Left colon (tissue), 2 donors: ENCODE results near the gene IARS1. TPM values are rescaled to one million over a fixed set of nuclear protein-coding genes. Genes with fewer than 3 reads are reported as not detected.
A peak's percentile ranks its signal among the peaks of the same experiment; 100 is the strongest.

Experiments
- ATAC-seq: fragments of 200-7000 bp; cut with Tn5 transposase; one replicate; pipeline ENCODE4 v1.9.1; 2020; ENCODE audit warnings: mild to moderate bottlenecking, moderate library complexity
- DNase-seq, 2 donors: peaks; one replicate each; pipeline ENCODE4 v3.0.0-alpha.2; 2020
- intact Hi-C, 2 donors: fragments of 100-400 bp; cut with DNase I in 1 of 2; cut with micrococcal nuclease in 1 of 2; formaldehyde crosslinking; loops; one replicate each; pipeline versions ENCODE4 v1.11.2 to v1.14.0; 2022; cut with DNase I, micrococcal nuclease
- microRNA-seq, 2 donors: library from miRNA; unstranded; fragments of <30 nt; microRNA quantifications; one replicate each; pipeline versions ENCODE4 v1.1.0 to v1.2.0, GENCODE V29; 2020
- total RNA-seq, 2 donors: library from RNA; stranded (reverse); fragmentation: NEBNext Ultra II Directional; extraction: Animal tissue kit (Norgen Biotek cat#: 25700); gene quantifications; one replicate each; pipeline ENCODE4 v1.2.1, GENCODE V29; 2021
- donor health status: DM: no; HTN: no; CAD: no.
- donor health status: DM: yes; HTN: yes; CAD: no.

IARS1 gene
- total RNA-seq, 2 donors from 2014 or later = 39.1 to 61.9 TPM

DNA sequence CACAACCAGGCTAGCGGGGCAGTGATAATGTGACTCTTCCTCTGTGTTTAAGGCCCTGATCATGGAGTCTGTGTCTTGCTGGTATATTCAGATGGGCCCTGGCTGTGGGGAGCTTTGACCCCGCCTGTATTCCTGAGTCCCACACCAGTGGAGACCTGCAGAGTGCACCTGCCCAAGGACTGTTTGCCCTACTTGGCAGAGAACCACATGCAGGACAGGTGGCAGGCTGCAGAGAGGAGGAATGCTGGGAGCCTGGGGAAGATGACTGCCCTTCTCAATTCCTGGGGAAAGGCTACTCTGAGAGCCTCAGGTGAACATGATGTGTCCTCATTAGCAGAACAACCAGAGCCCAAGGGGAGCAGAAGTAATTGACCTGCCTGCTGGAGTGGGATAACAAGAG is 36.2 kb downstream of the IARS1 start:
- DNase-seq (peak; percentile 11 to 30), ATAC-seq (peak; percentile 71)
- intact Hi-C loops = no loop called here

DNA sequence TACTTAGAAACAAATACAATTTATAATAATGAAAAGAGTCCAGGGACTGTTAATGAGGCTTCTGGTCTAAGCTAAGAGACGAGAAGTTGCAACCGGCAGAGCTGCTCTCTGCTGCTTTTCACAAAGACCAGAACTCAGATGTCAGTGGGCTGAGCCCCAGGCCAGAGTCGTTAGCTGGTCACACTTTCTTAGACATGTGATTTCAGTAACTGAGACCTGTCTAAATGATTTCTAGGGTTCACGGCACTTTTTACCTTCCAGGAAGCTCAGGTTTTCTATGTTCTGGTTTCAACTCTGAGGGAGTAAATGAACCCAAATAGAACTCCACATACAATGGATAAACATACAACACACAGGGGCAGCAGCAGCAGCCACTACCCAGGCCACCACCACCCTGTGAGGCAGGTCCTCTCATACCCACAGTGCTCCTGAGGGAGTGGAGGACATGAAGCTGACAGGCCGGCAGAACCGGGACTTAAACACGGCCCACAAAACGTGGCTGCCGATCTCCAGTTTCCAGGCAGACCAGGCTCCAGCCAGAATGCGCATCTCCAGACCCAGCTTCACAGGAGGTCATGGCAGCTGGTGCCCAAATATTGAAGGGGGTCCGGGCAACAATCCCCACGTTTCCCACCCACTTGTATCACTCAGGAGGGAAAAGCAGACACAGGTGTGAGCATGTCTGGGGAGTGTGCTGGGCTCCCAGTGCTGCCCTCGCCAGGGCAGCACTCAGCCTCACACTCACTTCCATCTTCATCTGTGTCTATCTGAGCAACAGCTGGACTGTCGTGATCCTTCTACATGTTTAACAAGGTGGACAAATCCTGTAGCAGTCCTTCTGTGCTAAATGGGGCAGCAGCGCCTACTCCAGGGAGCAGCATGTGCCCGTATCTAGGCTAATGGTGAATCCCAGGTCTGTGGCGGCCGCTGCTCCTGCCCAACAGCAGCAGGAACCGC is 38.8 kb downstream of the IARS1 start:
- intact Hi-C loops = no loop called here
- no peak for DNase-seq
- no peak for ATAC-seq

DNA sequence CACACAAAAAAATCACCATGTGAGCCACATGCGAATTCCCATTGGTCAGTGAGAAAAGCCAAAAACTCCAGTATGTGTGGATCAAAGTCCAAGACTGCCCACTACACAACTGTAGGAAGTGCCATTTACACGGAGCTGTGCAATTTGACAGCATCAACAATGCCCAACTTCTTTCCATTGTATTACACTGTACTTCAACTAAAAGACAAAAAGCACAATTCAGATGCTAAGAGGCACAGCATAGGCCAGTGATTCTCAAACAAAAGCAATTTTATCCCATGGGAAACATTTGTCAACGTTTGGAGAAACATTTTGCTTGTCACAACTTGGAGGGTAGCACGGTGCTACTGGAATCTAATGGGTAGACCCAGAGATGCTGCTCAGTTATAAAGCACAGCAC is 39.8 kb downstream of the IARS1 start:
- ATAC-seq (no peak), DNase-seq (no peak)
- intact Hi-C loops = no loop called here

- intact Hi-C loops = no loop called here
- ATAC-seq (peak; percentile 59), DNase-seq (no peak)
These were observed 45.5 kb downstream of the IARS1 start for GRCh38 chr9:92247981-92248380.

DNA sequence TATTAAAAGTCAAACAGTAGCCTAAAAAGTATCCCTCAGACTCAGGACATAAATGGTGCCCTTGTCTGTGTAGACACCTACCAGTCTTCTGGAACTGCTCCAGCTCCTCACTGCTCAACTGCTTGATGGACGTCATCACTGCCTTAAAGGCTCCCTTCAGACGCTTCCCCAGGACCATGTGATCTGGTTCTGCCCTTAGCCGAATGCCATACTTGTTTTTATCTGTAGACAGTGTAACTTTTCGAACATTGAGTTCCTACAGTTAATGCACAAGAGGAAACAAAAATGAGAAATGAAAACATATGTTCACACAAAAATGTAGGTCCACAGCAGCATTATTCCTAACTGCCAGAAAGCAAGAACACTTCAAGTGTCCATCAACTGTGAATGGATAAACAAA is 46.2 kb downstream of the IARS1 start:
- intact Hi-C loops = no loop called here
- DNase-seq (no peak), ATAC-seq (no peak)

DNA sequence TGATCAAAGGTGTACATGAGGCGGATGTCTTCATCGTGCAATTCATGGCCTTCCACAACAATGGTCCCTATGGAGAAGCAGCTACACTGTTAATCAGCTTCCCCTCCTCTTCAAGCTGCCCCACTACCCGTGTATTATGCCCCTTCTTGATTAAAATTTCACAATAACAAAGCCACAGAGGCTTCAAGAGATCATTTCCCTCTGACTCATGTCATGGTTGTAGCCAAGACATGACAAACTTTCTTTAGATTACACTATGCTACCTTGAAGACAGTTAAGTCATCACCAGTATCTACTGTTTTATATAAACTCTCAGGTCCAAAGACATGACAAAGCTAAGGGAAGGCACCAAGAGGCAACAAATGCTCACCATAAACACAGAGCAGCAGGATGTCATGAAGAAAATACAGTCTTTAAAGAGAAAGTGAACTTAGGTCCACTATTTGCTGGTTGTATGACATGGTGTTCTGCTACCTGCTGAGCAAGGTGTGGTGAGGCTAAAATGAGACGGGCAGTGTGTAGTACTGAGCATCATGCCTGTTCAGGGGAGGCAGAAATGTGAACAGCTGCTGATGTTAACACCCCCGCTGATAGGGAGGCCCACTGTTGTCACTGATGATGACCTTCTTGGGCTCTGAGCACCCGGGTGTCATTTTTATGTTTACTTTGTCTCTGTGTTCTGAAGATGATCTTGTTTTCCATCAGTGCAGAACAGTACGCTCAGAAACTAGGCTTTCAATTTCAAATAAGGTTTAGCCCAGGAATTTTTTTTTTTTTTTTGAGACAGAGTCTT is 48.3 kb downstream of the IARS1 start:
- DNase-seq (no peak), ATAC-seq (no peak)
- intact Hi-C loops = no loop called here

Small RNA genes within 50 kb of the gene (microRNA-seq; reads per million reads assigned to microRNA genes)
- 5.3 to 39.4 reads per million in 2 donors for gene MIR3651

Other genes starting within 250 kb of the IARS1 start
- gene SPTLC1, start 178.3 kb downstream of the IARS1 start, total RNA-seq = 10 to 100 TPM; 74.3 to 81.7 TPM
- 10 to 100 TPM; 19.4 to 20.4 TPM for gene NOL8, start 31.7 kb upstream of the IARS1 start, total RNA-seq
- gene CENPP, start 32.3 kb upstream of the IARS1 start, total RNA-seq = 1 to 10 TPM; 1.7 to 2.4 TPM
- gene OGN, start 110.9 kb upstream of the IARS1 start, total RNA-seq = 10 to 100 TPM in 1 of 2 donors, 1 to 10 TPM in 1; 3.9 to 17.6 TPM
- 1 to 10 TPM; 1.6 to 3.0 TPM for gene OMD, start 130.8 kb upstream of the IARS1 start, total RNA-seq
- gene ASPN, start 188.8 kb upstream of the IARS1 start, total RNA-seq = 1 to 10 TPM in 1 of 2 donors, under 1 TPM in 1; 0.46 to 4.0 TPM
- gene ECM2, start 242.3 kb upstream of the IARS1 start, total RNA-seq = 1 to 10 TPM; 1.1 to 2.9 TPM